Esophagus muscularis mucosa (tissue), 4 donors: ENCODE results near the gene RERE.

Experiments used
- EP300 ChIP-seq: sonication (generic); formaldehyde crosslinking; IDR thresholded peaks from one replicate; pipeline ENCODE4 v1.6.1; 2017; ENCODE audit warnings: antibody characterized with exemption
- POLR2A ChIP-seq: fragments of 450-650 bp; IDR thresholded peaks from one replicate; pipeline ENCODE4 v1.6.1; 2017; ENCODE audit warnings: antibody characterized with exemption, moderate library complexity, mild to moderate bottlenecking, low read depth
- POLR2AphosphoS5 ChIP-seq, 2 donors: sonication (generic); formaldehyde crosslinking; IDR thresholded peaks; one replicate each; pipeline ENCODE4 v1.6.1; 2017; ENCODE audit warnings: antibody characterized with exemption in 2 of 2
- TF ChIP-seq, protein P1 (sequence below), 3 experiments: fragments of 200-600 bp in 2 of 3; fragments of 450-650 bp in 1 of 3; sonication (generic) in 2 of 3; IDR thresholded peaks; one replicate each; pipeline ENCODE4 v1.5.1; 2017 to 2019; ENCODE audit warnings: antibody characterized with exemption in 3 of 3, mild to moderate bottlenecking in 2 of 3, moderate library complexity in 1 of 3

DNA sequence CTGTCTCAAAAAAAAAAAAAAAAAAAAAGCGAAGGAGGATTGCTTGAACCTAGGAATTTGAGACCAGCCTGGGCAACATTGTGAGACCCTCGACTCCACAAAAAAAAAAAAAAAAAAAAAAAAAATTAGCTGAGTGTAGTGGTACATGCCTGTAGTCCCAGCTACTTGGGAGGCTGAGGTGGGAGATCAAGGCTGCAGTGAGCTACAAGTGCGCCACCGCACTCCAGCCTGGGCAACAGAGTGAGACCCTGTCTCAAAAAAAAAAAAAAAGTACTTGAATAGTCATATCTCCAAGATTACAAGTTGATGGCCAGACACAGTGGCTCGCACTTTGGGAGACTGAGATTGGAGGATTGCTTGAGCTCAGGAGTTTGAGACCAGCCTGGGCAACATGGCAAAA is 33.6 kb upstream of the RERE start:
- TF ChIP-seq, protein P1, sequence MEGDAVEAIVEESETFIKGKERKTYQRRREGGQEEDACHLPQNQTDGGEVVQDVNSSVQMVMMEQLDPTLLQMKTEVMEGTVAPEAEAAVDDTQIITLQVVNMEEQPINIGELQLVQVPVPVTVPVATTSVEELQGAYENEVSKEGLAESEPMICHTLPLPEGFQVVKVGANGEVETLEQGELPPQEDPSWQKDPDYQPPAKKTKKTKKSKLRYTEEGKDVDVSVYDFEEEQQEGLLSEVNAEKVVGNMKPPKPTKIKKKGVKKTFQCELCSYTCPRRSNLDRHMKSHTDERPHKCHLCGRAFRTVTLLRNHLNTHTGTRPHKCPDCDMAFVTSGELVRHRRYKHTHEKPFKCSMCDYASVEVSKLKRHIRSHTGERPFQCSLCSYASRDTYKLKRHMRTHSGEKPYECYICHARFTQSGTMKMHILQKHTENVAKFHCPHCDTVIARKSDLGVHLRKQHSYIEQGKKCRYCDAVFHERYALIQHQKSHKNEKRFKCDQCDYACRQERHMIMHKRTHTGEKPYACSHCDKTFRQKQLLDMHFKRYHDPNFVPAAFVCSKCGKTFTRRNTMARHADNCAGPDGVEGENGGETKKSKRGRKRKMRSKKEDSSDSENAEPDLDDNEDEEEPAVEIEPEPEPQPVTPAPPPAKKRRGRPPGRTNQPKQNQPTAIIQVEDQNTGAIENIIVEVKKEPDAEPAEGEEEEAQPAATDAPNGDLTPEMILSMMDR (IDR thresholded peaks at IDR 0.05), result no peak
- no peak for TF ChIP-seq EP300
- TF ChIP-seq POLR2AphosphoS5 (IDR thresholded peaks at IDR 0.05), result no peak
- no peak for TF ChIP-seq POLR2A
